Nephron progenitor cell (in vitro differentiated cells): ENCODE results near the gene FASTK.

Experiments used
- DNase-seq: peaks from one replicate; pipeline ENCODE4 v3.0.0; 2021
- H3K27ac Mint-ChIP-seq: 2 replicates; pipeline ENCODE4 v1.8.0; 2021; ENCODE audit warnings: mild to moderate bottlenecking, moderate library complexity, mixed read lengths
- H3K27me3 Mint-ChIP-seq: 2 replicates; pipeline ENCODE4 v1.8.0; 2021; ENCODE audit warnings: mild to moderate bottlenecking, low read depth, mixed read lengths; ENCODE audit not compliant: poor library complexity
- H3K36me3 Mint-ChIP-seq: 2 replicates; pipeline ENCODE4 v1.8.0; 2021; ENCODE audit warnings: low read depth, mixed read lengths
- H3K4me1 Mint-ChIP-seq: 2 replicates; pipeline ENCODE4 v1.8.0; 2021; ENCODE audit warnings: mixed read lengths
- H3K4me3 Mint-ChIP-seq: 2 replicates; pipeline ENCODE4 v1.8.0; 2021; ENCODE audit warnings: mild to moderate bottlenecking, moderate library complexity, mixed read lengths
- H3K9me3 Mint-ChIP-seq: 2 replicates; pipeline ENCODE4 v1.8.0; 2021; ENCODE audit warnings: mild to moderate bottlenecking, moderate library complexity, mixed read lengths
- TF ChIP-seq, protein P1 (sequence below): fragments of 200-600 bp; sonication (generic); IDR thresholded peaks from 2 replicates; pipeline ENCODE4 v1.5.0; 2021; ENCODE audit warnings: antibody characterized with exemption

FASTK gene

DNA sequence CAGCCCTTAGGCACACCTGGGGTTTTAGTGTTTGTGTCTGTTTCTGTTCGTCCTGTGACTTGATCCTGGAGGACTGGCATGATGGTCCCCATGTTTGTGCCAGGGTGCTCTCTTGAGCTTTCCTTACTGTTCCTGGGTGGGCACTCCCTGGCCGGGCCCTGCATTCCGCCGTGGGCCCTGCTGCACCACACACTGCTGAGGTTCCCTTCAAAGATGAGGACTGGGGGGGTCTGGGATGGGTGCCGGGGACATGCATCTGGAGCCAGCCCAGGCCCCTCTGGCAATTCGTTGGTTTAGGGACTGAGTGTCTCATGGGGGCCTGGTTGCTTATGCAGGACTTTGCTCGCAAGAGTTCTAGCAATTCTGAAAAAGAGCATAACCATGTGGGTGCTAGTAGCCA lies 10.4 kb upstream of the FASTK start:
- peaks cover 4% of the 10 kb centered on the region for H3K27me3 Mint-ChIP-seq
- DNase-seq, result no peak
- H3K27ac Mint-ChIP-seq, result no peak overlapping the region
- H3K4me3 Mint-ChIP-seq, result no peak overlapping the region
- peaks cover 42% of the 10 kb centered on the region for H3K4me1 Mint-ChIP-seq
- TF ChIP-seq, protein P1, sequence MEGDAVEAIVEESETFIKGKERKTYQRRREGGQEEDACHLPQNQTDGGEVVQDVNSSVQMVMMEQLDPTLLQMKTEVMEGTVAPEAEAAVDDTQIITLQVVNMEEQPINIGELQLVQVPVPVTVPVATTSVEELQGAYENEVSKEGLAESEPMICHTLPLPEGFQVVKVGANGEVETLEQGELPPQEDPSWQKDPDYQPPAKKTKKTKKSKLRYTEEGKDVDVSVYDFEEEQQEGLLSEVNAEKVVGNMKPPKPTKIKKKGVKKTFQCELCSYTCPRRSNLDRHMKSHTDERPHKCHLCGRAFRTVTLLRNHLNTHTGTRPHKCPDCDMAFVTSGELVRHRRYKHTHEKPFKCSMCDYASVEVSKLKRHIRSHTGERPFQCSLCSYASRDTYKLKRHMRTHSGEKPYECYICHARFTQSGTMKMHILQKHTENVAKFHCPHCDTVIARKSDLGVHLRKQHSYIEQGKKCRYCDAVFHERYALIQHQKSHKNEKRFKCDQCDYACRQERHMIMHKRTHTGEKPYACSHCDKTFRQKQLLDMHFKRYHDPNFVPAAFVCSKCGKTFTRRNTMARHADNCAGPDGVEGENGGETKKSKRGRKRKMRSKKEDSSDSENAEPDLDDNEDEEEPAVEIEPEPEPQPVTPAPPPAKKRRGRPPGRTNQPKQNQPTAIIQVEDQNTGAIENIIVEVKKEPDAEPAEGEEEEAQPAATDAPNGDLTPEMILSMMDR, result no peak
- H3K9me3 Mint-ChIP-seq, result no peaks in the 10 kb centered on the region
- H3K36me3 Mint-ChIP-seq, result no peaks in the 10 kb centered on the region

DNA sequence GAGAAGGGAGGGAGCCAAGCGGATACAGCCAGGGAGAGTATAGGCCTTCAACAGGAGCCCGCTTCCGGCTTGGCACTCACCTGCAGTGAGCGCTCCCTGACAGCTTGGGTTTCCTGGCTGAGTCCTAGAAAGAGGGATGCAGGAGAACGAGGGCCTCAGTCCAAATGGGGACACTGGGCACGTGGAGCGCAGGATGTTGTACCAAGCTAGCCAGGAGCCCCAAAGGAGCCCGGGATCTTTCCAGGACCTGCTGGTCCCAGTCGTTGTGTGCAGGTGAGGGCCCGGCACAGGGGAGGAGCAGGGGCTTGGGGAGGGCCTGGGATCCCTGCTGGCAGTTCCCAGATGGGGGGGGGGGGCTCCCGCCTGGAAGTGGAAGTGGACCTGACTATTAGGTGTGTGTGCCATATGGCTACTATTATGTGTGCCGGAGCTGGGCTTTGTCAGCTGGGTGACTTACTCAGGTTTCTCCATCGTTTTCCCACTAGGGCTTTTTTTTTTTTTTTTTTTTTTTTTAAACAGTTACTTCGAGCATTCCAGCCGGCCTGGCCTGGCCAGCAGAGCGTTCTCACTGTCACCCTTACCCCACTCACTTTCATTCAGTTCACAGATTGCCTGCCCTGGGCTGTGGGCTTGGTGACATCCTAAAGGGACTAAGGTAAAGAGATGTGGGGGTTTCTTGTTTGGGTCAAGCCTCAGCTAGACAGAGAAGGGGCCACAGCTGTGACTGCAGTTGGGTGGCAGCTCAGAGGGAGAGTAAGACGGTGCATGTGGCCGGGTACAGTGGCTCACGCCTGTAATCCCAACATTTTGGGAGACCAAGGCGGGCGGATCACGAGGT lies 9.5 kb upstream of the FASTK start:
- peak overlapping the region; percentile 66 for H3K27ac Mint-ChIP-seq
- TF ChIP-seq, protein P1, result no peak
- H3K4me3 Mint-ChIP-seq, result peak overlapping the region; percentile 83
- H3K9me3 Mint-ChIP-seq, result no peaks in the 10 kb centered on the region
- H3K27me3 Mint-ChIP-seq, result peaks cover 4% of the 10 kb centered on the region
- no peaks in the 10 kb centered on the region for H3K36me3 Mint-ChIP-seq
- no peak for DNase-seq
- peaks cover 50% of the 10 kb centered on the region for H3K4me1 Mint-ChIP-seq

DNA sequence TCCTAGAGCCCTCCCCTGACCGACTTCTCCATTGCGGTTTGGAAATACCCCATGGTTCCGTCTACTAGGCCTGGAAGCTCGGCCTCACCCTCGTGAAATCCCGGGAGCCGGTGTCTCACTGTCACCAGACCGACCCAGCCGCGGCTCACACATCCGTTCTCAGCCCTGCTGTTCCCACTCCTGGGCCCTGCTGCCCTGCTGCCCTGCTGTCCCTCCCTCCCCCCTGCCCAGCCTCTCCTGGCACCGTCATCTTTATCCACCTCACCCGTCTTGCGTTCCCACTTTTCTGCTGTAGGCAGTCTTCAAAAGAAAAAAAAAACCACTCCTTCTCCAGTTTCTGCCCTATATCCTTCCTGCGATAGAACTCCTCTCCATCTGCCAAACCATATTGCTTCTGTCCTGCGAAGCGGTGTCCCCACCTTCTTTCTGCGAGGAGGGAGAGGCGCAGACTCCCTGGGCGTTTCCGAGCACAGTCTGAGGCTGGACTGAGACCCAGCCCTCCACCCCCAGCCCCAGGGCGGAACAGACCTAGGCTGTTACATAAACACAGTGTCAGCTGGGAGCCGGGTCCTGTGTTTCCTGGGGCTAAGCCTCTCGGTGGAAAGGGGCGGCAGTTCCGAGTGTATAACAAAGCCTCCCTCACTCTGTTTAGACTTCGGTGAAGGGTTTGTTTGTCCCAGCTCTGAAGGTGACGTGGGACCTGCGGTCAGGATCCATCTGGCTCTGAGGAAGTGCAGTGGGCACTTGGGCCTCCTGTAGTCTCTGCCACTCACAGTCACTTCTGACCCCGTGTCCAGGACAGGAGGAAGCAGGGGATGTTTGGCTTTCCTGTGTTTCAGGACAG lies 8.5 kb upstream of the FASTK start:
- DNase-seq, result peak; percentile 59
- H3K27ac Mint-ChIP-seq, result peak overlapping the region; percentile 66
- no peaks in the 10 kb centered on the region for H3K36me3 Mint-ChIP-seq
- H3K4me1 Mint-ChIP-seq, result peaks cover 51% of the 10 kb centered on the region
- TF ChIP-seq, protein P1, result no peak
- no peaks in the 10 kb centered on the region for H3K9me3 Mint-ChIP-seq
- H3K27me3 Mint-ChIP-seq, result peaks cover 4% of the 10 kb centered on the region
- H3K4me3 Mint-ChIP-seq, result peak overlapping the region; percentile 83

DNA sequence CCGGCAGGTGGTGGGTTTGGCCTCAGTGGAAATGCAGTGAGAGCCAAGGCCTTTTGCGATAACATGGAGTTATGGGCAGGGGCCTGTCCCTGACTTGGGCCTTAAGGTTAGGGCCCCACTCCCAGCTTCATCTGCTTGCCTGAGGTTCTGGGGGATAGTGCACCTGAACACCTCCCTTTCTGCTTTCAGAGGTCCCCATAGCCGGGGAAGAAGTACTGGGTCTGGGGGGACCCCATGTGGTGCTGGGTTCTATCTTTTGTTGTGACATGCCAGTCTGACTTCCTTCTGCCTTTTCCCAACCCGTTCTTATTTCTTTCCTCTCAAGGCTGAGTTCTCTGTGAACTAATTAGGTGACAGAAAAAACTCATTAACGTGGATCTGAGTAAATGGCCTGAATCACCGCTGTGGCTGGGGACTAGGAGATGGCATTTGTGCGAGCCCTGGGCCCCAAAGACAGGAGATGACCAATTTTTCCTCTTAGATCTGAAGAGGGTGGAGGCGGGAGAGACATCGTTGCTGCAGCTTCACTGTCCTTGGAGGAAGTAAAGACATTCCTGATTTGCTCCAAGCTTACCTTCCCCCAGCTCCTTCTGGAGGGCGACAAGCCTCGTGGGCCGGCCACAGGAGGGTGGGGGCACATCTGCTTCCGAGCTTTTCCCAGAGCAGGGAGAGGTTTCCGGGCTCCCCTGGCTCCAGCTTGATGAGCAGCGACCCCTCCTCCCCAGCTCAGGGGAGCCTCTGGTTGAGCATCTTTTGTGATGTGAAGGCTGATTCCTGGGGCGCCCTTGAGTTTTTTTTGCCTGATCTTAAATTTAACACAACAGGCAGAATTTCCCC lies 7.6 kb upstream of the FASTK start:
- Mint-ChIP-seq H3K4me1 (peaks cover 51% of the 10 kb centered on the region), H3K27ac (peak overlapping the region; percentile 61), H3K36me3 (no peaks in the 10 kb centered on the region), H3K27me3 (peaks cover 4% of the 10 kb centered on the region), H3K9me3 (no peaks in the 10 kb centered on the region), H3K4me3 (peak overlapping the region; percentile 83)
- no peak for DNase-seq
- TF ChIP-seq, protein P1, result no peak

DNA sequence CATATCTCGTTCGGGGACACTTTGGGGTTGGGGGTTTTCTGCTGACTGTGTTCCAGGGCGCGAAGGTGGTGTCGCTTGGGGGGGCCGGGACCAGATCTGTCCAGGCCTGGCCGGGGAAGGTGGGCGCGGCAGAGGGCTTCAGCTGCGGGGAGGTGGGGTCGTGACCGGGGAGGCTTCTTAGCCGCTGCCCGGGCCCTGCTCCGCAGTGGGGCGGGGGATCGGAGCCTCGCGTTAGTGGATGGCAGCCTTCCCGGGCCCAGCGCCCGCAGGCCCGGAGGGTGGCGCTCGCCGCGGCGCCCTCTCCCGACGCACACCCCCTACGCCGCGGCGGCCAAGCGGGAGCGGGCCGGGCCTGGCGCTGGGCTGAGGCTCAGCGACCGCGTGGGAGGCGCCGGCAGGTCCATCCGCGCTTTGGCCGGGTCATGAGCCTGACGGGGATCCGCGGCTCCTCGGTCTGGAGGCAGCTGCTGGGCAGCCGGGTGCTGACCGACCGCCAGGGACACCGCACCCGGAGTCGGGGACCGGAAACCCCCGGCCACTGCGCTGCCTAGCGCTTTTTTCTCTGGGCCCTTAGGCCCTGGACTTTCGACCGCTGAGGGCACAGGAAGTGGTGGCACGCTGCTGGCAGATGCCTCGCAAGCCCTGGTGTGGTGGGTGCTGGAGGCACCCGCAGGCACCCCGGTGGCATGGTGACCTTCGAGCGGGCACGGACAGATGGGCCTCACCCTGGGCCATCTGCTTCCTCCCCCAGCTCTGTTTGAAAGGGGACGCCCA lies 6.8 kb upstream of the FASTK start:
- Mint-ChIP-seq H3K9me3 (no peaks in the 10 kb centered on the region), H3K27ac (peak overlapping the region; percentile 90), H3K36me3 (no peaks in the 10 kb centered on the region), H3K4me1 (peaks cover 57% of the 10 kb centered on the region), H3K27me3 (peaks cover 4% of the 10 kb centered on the region), H3K4me3 (peak overlapping the region; percentile 89)
- DNase-seq, result peak; percentile 65
- TF ChIP-seq, protein P1, result no peak
